Panc1 (cell line): Measurements from ENCODE around the gene WDR89. TPM values are rescaled to one million over a fixed set of nuclear protein-coding genes. Genes with fewer than 3 reads are reported as not detected.

Source experiments
- ATAC-seq: fragments of 200-7000 bp; cut with Tn5 transposase; 2 replicates; pipeline ENCODE4 v1.9.1; 2020; ENCODE audit warnings: mild to moderate bottlenecking, moderate library complexity
- BruUV-seq: library from RNA; stranded (reverse); fragments of 400-500 nt; replicated peaks from 2 replicates; lab custom pipeline; 2021; lab: Mats Ljungman, UMichigan
- CTCF ChIA-PET: fragments of 300-600 bp; sonication (Branson Sonifier 250); formaldehyde crosslinking; loops from one replicate; lab custom pipeline; 2022; ENCODE audit warnings: antibody characterized with exemption; lab: Charles Lee
- POLR2A ChIA-PET: fragments of 300-600 bp; sonication (Branson Sonifier 250); formaldehyde crosslinking; loops from one replicate; lab custom pipeline; 2022; ENCODE audit warnings: antibody characterized with exemption; lab: Charles Lee
- DNase-seq: peaks from one replicate; pipeline ENCODE4 v3.0.0-alpha.2; 2010; ENCODE audit warnings: low read depth, low spot score
- H3K27ac ChIP-seq: 2 replicates; pipeline ENCODE4 v1.5.1; 2011; ENCODE audit warnings: mild to moderate bottlenecking, low read length, inconsistent platforms
- H3K27me3 ChIP-seq: fragments of 200-500 bp; sonication (Bioruptor generic); 2 replicates; pipeline ENCODE4 v1.6.0; 2014; ENCODE audit warnings: low read length, inconsistent platforms; ENCODE audit not compliant: control insufficient read depth, insufficient read depth
- H3K36me3 ChIP-seq: fragments of 200-500 bp; sonication (Bioruptor generic); 2 replicates; pipeline ENCODE4 v1.5.1; 2014; ENCODE audit warnings: inconsistent platforms, mild to moderate bottlenecking, low read length, moderate library complexity; ENCODE audit not compliant: control insufficient read depth, insufficient read depth
- H3K4me1 ChIP-seq: 2 replicates; pipeline ENCODE4 v1.5.1; 2011; ENCODE audit warnings: inconsistent platforms, mild to moderate bottlenecking, low read length, moderate library complexity; ENCODE audit not compliant: control insufficient read depth, insufficient read depth
- H3K4me3 ChIP-seq, 2 experiments: 2 replicates each; pipeline ENCODE4 v1.5.1; 2011 to 2012; ENCODE audit warnings: low read depth in 2 of 2, low read length in 2 of 2, mild to moderate bottlenecking in 2 of 2, inconsistent platforms in 1 of 2, moderate library complexity in 1 of 2
- H3K9me3 ChIP-seq: fragments of 200-500 bp; sonication (Bioruptor generic); 2 replicates; pipeline ENCODE4 v1.5.1; 2014; ENCODE audit warnings: low read depth, mild to moderate bottlenecking, inconsistent platforms, low read length, moderate library complexity; ENCODE audit not compliant: control insufficient read depth, insufficient read depth
- in situ Hi-C: cut with HindIII; loops from 2 replicates; pipeline ENCODE4 v1.10.0; 2016; ENCODE audit warnings: low sequenced_read_pairs, low pct_unique_long_range_greater_than_20kb
- intact Hi-C: fragments of 100-400 bp; cut with micrococcal nuclease; formaldehyde crosslinking; loops from one replicate; pipeline ENCODE4 v1.10.0; 2022; ENCODE audit not compliant: unreplicated experiment
- total RNA-seq: library from RNA; stranded (reverse); gene quantifications from one replicate; pipeline ENCODE4 v1.2.1, GENCODE V29; 2021; ENCODE audit not compliant: unreplicated experiment
- TF ChIP-seq, protein P1 (sequence below), 2 experiments: IDR thresholded peaks; 2 replicates each; pipeline ENCODE4 v1.6.1; 2011 to 2012; ENCODE audit warnings: low read depth in 2 of 2, control low read depth in 1 of 2, low read length in 1 of 2, mild to moderate bottlenecking in 1 of 2, moderate library complexity in 1 of 2; ENCODE audit not compliant: insufficient read depth in 1 of 2
- TF ChIP-seq, protein P2 (sequence below): fragments of 450-650 bp; IDR thresholded peaks from 2 replicates; pipeline ENCODE4 v1.5.1; 2017; ENCODE audit warnings: mild to moderate bottlenecking

The WDR89 gene
- total RNA-seq, 1 experiment from 2014 or later, result 13.0 TPM

DNA sequence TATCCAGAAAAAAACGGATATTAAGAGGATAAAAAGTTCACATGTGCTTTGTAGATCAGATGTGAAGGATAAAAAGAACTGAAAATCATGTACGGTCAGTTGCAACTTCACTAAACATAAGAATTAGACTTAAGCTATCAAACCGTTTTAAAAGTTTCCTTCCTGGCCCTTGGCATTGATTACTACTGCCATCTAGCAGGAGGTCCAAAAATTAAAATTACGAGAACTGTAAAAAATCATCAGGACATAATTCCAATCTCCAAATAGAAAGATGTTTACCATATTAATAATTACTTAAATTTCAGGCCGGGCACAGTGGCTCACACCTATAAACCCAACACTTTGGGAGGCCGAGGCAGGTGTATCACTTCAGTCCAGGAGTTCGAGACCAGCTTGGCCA is 7.9 kb downstream of the WDR89 start:
- no peak for ATAC-seq
- in situ Hi-C loops, result no loop called here
- intact Hi-C loops, result no loop called here
- CTCF ChIA-PET, result interaction anchor here (0.6 kb wide), 1 partner anchor 665 kb away, joined by 3 read pairs; no protein-coding TSS in a partner anchor
- Histone ChIP-seq H3K4me3 (no peak overlapping the region), H3K4me1 (peaks cover 4% of the 10 kb centered on the region; the same call in 1 of the 2 replicates), H3K9me3 (no peaks in the 10 kb centered on the region), H3K36me3 (no peaks in the 10 kb centered on the region), H3K27me3 (no peaks in the 10 kb centered on the region), H3K27ac (no peak overlapping the region)
- POLR2A ChIA-PET, result no interaction called here
- BruUV-seq, result no TSS peak
- no peak for DNase-seq
- TF ChIP-seq, protein P1, sequence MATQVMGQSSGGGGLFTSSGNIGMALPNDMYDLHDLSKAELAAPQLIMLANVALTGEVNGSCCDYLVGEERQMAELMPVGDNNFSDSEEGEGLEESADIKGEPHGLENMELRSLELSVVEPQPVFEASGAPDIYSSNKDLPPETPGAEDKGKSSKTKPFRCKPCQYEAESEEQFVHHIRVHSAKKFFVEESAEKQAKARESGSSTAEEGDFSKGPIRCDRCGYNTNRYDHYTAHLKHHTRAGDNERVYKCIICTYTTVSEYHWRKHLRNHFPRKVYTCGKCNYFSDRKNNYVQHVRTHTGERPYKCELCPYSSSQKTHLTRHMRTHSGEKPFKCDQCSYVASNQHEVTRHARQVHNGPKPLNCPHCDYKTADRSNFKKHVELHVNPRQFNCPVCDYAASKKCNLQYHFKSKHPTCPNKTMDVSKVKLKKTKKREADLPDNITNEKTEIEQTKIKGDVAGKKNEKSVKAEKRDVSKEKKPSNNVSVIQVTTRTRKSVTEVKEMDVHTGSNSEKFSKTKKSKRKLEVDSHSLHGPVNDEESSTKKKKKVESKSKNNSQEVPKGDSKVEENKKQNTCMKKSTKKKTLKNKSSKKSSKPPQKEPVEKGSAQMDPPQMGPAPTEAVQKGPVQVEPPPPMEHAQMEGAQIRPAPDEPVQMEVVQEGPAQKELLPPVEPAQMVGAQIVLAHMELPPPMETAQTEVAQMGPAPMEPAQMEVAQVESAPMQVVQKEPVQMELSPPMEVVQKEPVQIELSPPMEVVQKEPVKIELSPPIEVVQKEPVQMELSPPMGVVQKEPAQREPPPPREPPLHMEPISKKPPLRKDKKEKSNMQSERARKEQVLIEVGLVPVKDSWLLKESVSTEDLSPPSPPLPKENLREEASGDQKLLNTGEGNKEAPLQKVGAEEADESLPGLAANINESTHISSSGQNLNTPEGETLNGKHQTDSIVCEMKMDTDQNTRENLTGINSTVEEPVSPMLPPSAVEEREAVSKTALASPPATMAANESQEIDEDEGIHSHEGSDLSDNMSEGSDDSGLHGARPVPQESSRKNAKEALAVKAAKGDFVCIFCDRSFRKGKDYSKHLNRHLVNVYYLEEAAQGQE (IDR thresholded peaks at IDR 0.05; ENCODE audit: insufficient read depth in 1 of 2, low read depth in 2 of 2, low read length in 1 of 2), result no peak
- TF ChIP-seq, protein P2, sequence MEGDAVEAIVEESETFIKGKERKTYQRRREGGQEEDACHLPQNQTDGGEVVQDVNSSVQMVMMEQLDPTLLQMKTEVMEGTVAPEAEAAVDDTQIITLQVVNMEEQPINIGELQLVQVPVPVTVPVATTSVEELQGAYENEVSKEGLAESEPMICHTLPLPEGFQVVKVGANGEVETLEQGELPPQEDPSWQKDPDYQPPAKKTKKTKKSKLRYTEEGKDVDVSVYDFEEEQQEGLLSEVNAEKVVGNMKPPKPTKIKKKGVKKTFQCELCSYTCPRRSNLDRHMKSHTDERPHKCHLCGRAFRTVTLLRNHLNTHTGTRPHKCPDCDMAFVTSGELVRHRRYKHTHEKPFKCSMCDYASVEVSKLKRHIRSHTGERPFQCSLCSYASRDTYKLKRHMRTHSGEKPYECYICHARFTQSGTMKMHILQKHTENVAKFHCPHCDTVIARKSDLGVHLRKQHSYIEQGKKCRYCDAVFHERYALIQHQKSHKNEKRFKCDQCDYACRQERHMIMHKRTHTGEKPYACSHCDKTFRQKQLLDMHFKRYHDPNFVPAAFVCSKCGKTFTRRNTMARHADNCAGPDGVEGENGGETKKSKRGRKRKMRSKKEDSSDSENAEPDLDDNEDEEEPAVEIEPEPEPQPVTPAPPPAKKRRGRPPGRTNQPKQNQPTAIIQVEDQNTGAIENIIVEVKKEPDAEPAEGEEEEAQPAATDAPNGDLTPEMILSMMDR, result 0 out of 2 replicates have a peak, but pooled peaks have one; percentile 2

DNA sequence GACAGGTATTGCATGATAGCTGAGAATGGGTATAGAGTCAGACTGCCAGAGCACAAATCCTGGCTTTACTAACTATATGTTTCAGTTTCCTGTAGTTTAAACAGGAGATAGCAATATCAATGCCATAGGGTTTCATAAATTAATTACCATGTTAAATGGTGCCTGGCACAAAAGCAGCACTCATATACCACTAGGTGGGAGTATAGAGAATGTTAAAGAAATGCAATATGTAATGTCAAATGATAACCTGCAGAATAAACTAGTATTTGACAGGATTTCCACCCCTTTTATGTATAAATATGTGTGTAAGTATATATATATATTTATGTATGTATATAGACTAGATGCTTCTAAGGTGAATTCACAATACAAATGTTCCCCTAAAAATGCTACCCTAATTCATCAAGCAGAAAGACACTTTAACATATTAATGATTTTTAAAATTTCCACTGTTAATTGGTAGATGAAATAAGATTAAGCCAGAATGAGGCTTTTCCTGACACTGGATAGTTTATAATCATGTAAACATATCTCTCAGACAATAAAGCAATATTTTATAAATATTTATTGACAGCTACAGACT is 8.6 kb downstream of the WDR89 start:
- TF ChIP-seq, protein P1 (IDR thresholded peaks at IDR 0.05; ENCODE audit: insufficient read depth in 1 of 2, low read depth in 2 of 2, low read length in 1 of 2), result no peak
- TF ChIP-seq, protein P2, result peak; percentile 45; the same call in 1 of the 2 replicates
- no TSS peak for BruUV-seq
- ATAC-seq (peak; percentile 74; the same call in 1 of the 2 replicates), DNase-seq (no peak)
- ChIA-PET CTCF (interaction anchor here (0.6 kb wide), 1 partner anchor 666 kb away, joined by 3 read pairs; no protein-coding TSS in a partner anchor), POLR2A (no interaction called here)
- Histone ChIP-seq H3K27me3 (no peaks in the 10 kb centered on the region), H3K27ac (no peak overlapping the region), H3K4me1 (no peaks in the 10 kb centered on the region), H3K9me3 (no peaks in the 10 kb centered on the region), H3K4me3 (no peak overlapping the region), H3K36me3 (no peaks in the 10 kb centered on the region)
- in situ Hi-C loops, result no loop called here
- intact Hi-C loops, result no loop called here
